Measurements from ENCODE around the gene CYP2U1. TPM values are rescaled to one million over a fixed set of nuclear protein-coding genes. Genes with fewer than 3 reads are reported as not detected.

Gene CYP2U1
- total and polyA plus RNA-seq, 2 of the 8 experiments (the other 6 are each of a cell fraction or from before 2014, with no cell fraction given): 3.1 to 5.0 TPM

GRCh38 chr4:107977966-107978705 is 46.8 kb downstream of the CYP2U1 start:
- Histone ChIP-seq H3K4me2 (ENCODE audit: insufficient read depth in 1 of 2, low read depth in 2 of 2, low read length in 2 of 2) (no peak overlapping the region), H2BK120ac (replicated peaks; ENCODE audit: low read depth, low read length) (no peak overlapping the region), H3K14ac (ENCODE audit: insufficient read length) (no peak overlapping the region), H3K23ac (ENCODE audit: insufficient read length) (no peak overlapping the region), H3K27me3 (replicated peaks in 1 of 4; ENCODE audit: control insufficient read depth in 3 of 4, extremely low read depth in 1 of 4, insufficient read depth in 3 of 4, low read length in 3 of 4) (no peaks in the 10 kb centered on the region), H2AK5ac (ENCODE audit: low read depth, low read length) (no peak overlapping the region), H4K8ac (ENCODE audit: extremely low read depth, insufficient read depth, low read length) (no peak overlapping the region), H4K20me1 (replicated peaks in 1 of 2; ENCODE audit: control insufficient read depth in 1 of 2, insufficient read depth in 2 of 2, low read length in 2 of 2) (no peaks in the 10 kb centered on the region), H3K9me3 (ENCODE audit: insufficient read depth in 2 of 2, low read depth in 1 of 2, low read length in 1 of 2) (no peaks in the 10 kb centered on the region; a peak in 1 of 4 replicates), H3K18ac (ENCODE audit: extremely low read depth, low read length) (no peak overlapping the region), H3K79me2 (ENCODE audit: control insufficient read depth in 1 of 2, insufficient read depth in 2 of 2, low read length in 2 of 2) (no peaks in the 10 kb centered on the region), H2AFZ (ENCODE audit: low read length) (no peak overlapping the region), H3K4ac (replicated peaks; ENCODE audit: insufficient read length, low read depth, low read length) (no peak overlapping the region), H2BK5ac (ENCODE audit: low read depth, low read length) (no peak overlapping the region), H2BK20ac (ENCODE audit: low read length) (no peak overlapping the region), H3K36me3 (ENCODE audit: control insufficient read depth in 2 of 4, insufficient read depth in 4 of 4, low read length in 3 of 4) (no peaks in the 10 kb centered on the region), H3K27ac (ENCODE audit: low read depth, low read length) (no peak overlapping the region), H3K23me2 (ENCODE audit: low read depth, low read length) (no peaks in the 10 kb centered on the region), H4K91ac (replicated peaks; ENCODE audit: insufficient read length, low read length) (no peak overlapping the region), H4K5ac (ENCODE audit: insufficient read length, low read depth, low read length) (no peak overlapping the region), H2BK12ac (ENCODE audit: low read depth, low read length) (no peak overlapping the region), H2BK15ac (ENCODE audit: low read length) (no peak overlapping the region), H3K79me1 (ENCODE audit: low read depth, low read length) (no peaks in the 10 kb centered on the region), H3K4me3 (ENCODE audit: extremely low read depth in 1 of 4, insufficient read depth in 2 of 4, low read depth in 3 of 4, low read length in 4 of 4) (no peak overlapping the region), H3K56ac (replicated peaks; ENCODE audit: insufficient read length, low read depth, low read length) (no peak overlapping the region), H3K9ac (replicated peaks in 1 of 4; ENCODE audit: extremely low read depth in 1 of 4, low read depth in 3 of 4, low read length in 3 of 4) (no peak overlapping the region), H3K4me1 (replicated peaks in 1 of 4; ENCODE audit: control insufficient read depth in 3 of 4, insufficient read depth in 4 of 4, low read length in 3 of 4) (no peaks in the 10 kb centered on the region)
- DNase-seq (ENCODE audit: low read depth in 1 of 2, low spot score in 2 of 2): no peak
- POLR2A ChIA-PET (ENCODE audit: partially characterized antibody): no interaction called here
- 93% methylated on average over 3 of the region's 3 CpGs; no CpG with 5 or more reads in 1 of the 2 experiments for WGBS, 2 experiments (ENCODE audit: extremely low coverage in 1 of 2, insufficient coverage in 1 of 2, insufficient read length in 1 of 2, insufficient replicate concordance in 2 of 2, low coverage in 1 of 2, low lambda C conversion rate in 2 of 2, missing lambda C conversion rate in 1 of 2)
- CTCF ChIA-PET (ENCODE audit: partially characterized antibody): no interaction called here
- TF ChIP-seq, protein P1, sequence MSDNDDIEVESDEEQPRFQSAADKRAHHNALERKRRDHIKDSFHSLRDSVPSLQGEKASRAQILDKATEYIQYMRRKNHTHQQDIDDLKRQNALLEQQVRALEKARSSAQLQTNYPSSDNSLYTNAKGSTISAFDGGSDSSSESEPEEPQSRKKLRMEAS (IDR thresholded peaks at IDR 0.05): no peak
- no peak for TF ChIP-seq RFX5 (IDR thresholded peaks at IDR 0.05; ENCODE audit: borderline replicate concordance, low read depth, low read length)
- TF ChIP-seq CREB1 (IDR thresholded peaks at IDR 0.05): no peak
- no peak for TF ChIP-seq EP300 (IDR thresholded peaks at IDR 0.05; ENCODE audit: borderline replicate concordance in 1 of 2, low read depth in 2 of 2, low read length in 2 of 2)
- TF ChIP-seq, protein P2, sequence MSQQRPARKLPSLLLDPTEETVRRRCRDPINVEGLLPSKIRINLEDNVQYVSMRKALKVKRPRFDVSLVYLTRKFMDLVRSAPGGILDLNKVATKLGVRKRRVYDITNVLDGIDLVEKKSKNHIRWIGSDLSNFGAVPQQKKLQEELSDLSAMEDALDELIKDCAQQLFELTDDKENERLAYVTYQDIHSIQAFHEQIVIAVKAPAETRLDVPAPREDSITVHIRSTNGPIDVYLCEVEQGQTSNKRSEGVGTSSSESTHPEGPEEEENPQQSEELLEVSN (IDR thresholded peaks at IDR 0.05): no peak
- TF ChIP-seq BRCA1 (IDR thresholded peaks at IDR 0.05; ENCODE audit: low read depth, low read length): no peak
- no peak for TF ChIP-seq GTF2F1 (IDR thresholded peaks at IDR 0.05; ENCODE audit: borderline replicate concordance, low read depth, low read length)
- no peak for TF ChIP-seq BACH1 (IDR thresholded peaks at IDR 0.05; ENCODE audit: low read length)
- no peak for TF ChIP-seq HDAC6 (IDR thresholded peaks at IDR 0.05; ENCODE audit: low read depth, low read length)
- no peak for TF ChIP-seq HDAC2 (IDR thresholded peaks at IDR 0.05; ENCODE audit: borderline replicate concordance in 1 of 2, low read depth in 2 of 2, low read length in 2 of 2)
- no peak for TF ChIP-seq RBBP5 (IDR thresholded peaks at IDR 0.05; ENCODE audit: borderline replicate concordance, low read depth, low read length)
- FAIRE-seq: no peak

Data from H1 (cell line).